ENCODE results near the gene FAM193B.
"Not testable (repeated sequence)": the region's sequence is repeated elsewhere in the genome, so short reads cannot be mapped to it uniquely, and the experiment has no call there.

FAM193B gene

DNA sequence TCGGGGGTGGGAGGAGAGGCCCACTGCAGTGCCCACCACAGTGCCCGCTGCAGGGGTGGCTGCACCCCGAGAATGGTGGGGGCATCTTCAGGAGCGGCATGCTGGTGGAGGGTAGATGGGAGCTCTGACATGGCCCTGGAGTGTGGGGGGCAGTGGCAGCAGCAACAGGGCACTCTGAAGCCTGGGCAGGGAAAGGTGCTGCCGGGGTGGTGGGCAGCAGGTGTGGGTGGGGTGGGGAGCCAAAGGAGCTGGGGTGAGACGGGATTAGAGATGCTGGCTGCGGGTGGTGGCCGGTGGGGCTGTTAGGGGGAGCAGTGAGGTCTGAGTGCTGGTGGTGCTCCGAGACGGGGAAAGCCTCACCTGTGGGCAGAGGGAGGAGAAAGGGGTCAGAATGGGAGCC is 18.0 kb downstream of the FAM193B start:
- no peak for FAIRE-seq

GRCh38 chr5:177535125-177535524 is 19.2 kb downstream of the FAM193B start:
- FAIRE-seq: no peak

DNA sequence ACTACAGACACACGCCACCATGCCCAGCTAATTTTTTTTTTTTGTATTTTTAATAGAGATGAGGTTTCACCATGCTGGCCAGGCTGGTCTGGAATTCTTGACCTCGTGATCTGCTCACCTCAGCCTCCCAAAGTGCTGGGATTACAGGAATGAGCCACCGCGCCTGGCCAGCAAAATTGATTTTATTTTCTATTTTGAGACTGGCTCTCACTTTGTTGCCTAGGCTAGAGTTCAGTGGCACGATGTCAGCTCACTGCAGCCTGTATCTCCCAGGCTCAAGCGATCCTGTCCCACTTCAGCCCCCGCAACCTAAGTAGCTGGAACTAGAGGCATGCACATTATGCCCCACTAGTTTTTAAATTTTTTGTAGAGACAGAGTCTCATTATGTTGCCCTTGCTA is 19.9 kb downstream of the FAM193B start:
- not testable (repeated sequence) for FAIRE-seq

DNA sequence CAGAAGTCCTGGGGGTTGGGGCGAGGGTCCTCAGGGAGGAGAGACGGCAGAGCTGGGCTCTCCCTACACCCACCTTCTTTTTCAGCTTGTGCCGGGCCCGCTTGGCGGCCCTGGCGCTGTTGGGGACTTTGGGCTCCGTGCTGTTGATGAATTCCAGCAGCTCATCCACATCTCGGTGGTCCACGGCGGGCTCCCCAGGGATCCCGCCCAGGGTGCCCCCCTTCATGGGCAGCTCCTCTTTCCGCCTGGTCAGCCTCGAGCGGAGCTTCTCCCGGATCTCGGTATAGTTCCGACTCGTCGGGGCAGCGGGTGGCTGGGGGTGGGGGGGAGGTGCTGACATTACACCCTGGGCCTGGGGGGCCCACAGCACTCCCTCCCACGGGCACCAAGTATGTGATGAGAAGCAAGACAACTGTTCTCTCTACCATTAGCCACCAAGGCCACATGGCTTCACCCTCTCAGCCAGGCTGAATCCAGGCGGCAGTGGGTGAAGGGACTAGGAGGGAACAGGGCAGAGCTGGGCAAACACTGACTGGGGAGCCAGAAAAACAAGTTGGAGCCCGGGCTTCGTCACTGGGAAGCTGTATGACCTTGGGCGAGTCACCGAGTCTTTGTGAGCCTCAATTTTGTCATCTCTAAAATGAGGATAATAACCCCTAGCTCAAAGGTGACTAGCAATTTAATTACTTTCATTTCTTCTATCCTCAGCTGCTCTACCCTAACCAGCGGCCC is 23.0 kb downstream of the FAM193B start:
- FAIRE-seq: no peak

GRCh38 chr5:177530638-177531037 is 23.7 kb downstream of the FAM193B start:
- FAIRE-seq: no peak

DNA sequence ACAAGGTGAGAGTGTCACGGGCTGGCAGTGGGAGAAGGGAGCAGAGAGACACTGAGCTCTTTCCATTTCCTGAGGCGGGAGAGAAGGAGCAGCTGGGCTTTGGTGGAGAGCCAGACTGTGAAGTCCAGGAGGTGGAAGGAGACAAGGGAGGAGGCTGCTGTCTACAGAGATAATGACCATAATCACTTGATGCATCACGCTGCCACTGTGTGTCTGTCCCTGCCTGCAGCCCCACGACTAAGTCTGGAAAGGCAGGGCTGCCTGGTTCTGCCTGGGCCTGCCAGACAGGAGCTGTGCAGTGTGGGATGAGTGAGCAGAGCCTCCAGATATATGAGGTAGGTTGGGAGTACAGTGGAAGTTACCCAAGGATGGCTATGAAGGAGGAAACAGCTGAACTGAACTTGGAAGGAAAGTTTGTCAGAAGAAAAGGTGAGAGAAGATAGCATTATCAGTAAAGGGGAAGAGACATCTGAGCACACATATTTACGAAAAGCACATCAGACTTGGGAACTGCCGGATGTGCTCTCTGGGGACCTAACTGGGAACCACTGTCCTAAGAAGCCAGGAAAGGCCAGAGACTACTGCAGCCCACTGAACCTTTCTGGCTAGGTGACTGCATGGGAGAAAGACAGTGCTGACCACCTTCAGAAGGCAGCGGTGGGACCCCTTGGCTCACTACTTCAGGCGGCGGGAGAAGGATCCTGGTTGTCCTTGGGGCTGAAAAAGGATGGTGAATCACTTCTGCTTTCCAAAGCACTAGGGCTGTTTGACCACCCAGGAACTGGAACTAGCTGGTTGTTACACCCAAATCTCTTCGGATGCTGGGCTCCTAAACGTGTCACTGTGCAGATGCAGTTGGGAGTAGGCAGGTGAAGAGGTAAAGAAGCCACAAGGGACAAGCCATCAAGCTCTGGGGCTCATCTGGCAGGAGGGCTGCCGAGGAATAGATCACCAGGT is 24.8 kb downstream of the FAM193B start:
- no peak for FAIRE-seq

DNA sequence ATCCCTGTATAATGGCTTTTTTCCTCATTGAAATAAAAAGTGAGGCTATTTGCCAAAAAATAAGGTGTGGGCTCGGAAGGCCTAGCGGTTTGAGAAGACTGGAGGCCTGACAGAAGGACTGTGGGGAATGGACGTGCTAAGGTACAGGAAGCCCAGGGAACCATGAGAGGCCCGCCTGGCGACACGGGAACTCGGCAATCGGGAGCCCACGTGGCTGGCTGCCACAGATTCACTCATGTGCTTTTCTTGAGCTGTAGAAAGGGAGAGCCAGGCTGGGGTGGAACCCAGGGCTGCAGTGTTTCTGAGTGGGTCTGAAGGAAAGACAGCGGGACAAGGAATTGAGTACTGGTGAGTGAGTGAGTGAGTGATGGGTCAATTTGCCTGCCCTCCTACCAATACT is 25.7 kb downstream of the FAM193B start:
- FAIRE-seq: no peak

DNA sequence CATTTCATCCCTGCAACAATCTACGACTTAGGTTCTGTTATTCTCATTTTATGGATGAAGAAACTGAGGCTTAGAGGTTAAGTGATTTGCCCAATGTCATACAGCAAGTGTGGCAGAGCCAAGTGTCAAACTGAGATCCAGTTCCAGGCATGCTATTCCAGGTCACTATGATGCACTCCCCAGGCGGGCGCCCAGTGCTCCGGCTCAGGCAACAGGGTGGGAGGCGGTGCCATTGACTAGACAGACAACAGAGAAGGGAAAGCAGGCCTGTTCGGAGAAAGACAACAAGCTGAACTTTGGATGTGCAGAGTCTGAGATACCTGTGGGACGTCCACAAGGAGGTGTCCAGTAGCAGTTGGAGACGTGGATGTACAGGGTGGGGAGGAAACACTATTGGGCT is 26.8 kb downstream of the FAM193B start:
- no peak for FAIRE-seq

DNA sequence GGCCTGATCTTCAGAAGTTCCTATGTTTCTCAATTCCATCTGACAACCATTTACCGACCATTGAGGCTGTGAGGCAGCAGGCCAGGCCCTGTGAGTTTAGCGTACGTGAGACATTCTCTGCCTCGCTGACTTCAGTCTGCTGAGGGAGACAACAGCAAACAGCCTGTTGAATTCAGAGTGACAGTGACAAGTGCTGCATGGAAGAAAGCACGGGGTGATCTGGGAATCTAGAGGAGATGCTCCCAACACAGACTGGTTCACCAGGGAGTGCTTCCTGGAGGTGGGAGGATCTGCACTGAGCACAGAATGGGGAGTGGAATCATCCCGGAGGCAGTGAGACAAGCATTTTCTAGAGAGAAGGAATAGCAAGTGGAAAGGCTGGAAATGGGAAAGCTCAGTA is 27.6 kb downstream of the FAM193B start:
- no peak for FAIRE-seq

DNA sequence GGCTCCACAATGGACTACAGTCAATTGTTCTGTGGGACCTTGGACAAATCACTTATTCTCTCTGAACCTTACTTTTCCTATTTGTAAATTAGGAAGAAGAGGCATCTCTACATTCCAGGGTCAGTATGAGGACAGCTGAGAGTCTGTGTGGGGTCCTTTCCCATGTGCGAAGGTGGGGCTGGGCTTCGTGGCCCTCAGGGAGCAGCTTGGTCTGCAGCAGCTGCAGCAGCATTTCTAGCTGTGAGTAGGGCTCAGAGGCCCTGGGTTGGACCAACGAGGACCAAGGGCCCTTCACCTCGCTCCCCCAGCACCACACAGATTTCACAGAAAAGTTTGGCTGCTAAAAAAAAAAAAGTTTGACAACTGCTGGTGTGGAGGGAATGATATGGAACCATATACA is 28.2 kb downstream of the FAM193B start:
- no peak for FAIRE-seq

GRCh38 chr5:177524941-177525655 is 29.3 kb downstream of the FAM193B start:
- no peak for FAIRE-seq

- no peak for FAIRE-seq
Measured at GRCh38 chr5:177524539-177524900, 29.8 kb downstream of the FAM193B start.

DNA sequence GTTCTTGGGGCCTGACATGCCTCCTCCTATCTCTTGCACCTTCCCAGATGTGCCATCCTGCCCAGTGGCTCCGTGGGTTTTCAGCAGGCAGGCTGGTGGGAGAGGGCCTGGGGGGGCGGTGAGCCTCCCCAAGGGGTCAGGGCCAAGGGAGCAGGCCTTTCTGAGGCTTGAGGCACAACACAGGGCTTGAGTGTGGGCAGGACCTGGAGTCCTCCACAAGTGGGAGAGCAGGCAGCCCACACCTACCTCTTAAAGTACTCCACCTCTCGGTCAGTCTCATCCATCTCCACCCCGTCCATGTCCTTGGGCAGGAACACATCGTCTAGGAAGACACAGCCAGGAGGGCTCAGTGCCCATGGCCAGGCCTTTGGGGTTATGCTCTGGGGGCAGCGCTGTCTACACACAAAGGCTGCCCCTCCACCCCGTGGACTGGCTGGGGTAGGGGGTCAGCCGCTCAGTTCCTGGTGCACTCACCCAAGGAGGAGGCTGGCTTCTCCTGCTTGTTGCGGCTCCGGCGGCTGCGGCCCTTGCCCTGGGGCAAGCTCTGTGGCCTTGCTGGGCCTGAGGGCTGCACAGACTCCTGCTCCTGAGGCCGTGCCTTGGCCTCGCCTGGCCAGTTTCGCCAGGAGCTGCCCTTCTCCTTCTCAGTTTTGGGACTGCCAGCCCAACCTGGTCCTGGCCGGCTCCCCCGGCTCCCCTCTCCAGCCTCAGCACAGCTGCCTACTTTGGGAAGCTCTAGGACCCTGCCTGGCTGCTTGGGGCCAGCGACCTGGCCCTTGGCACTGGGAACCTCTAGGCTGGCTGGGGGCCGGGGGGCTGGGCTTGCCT is 30.4 kb downstream of the FAM193B start:
- no peak for FAIRE-seq

DNA sequence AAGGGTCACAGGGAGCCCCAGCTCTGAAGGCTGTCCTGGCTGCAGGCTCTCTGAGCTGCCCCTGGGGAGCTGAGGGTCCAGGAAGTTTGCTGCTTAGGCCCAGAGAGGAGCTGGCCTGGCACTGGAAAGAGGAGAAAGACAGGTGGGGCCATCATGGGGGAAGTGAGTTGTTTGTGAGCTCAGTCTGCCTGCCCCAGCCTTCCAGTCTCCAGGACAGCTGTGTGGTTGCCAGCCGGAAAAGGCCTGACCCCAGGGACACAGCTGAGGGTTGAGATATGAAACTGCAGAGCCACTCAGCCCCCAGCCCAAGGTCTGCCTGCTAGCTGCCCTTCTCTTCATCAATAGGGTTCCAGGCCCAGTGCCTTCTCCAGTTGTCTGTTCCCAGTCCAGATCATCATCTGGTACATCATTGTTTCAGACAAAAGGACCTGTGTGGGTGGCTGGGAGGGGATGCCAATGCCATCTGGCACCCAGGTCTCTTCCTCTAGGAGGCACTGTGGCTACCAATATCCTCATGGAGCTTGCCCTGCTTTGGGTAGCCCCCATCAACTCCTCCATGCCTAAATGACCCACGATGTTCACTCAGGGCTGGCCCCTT is 33.3 kb downstream of the FAM193B start:
- no peak for FAIRE-seq

- FAIRE-seq: no peak
Measured at GRCh38 chr5:177520271-177520670, 34.1 kb downstream of the FAM193B start.

DNA sequence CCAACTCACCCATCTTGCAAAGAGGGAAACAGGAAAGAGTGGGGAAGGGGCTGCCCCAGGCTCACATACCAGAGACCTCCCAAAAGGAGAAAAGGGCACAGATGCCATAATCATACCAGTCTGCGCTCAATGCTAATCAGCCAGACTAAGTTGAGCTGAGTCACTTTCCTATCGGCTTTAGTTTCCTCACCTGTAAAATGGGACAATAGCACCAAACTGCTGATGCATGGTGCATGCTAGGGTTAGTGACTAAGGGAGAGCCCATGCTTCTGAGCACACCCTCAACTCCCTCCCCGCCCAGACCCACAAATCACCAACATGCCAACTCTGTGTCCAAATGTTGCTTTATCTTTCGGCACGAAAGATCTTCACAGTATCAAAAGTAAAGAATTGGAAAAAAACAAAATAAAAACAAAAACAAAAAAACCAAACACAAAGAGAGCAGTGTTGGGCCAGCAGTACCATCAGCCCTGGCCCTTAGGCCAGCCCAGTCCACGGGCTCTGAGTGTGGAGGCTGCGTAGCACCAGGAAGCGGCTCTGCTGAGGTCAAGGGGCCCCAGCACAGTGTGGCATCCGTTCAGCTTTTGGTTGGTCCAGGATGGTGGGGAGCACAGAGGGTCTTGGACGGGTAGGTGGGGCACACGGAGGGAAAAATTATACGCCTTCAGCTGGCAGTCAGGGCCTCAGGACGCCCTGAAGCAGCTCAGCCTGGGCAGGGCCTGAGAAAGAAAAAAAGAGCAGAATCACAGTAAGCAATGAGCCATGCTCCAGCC is 34.7 kb downstream of the FAM193B start:
- FAIRE-seq: no peak

DNA sequence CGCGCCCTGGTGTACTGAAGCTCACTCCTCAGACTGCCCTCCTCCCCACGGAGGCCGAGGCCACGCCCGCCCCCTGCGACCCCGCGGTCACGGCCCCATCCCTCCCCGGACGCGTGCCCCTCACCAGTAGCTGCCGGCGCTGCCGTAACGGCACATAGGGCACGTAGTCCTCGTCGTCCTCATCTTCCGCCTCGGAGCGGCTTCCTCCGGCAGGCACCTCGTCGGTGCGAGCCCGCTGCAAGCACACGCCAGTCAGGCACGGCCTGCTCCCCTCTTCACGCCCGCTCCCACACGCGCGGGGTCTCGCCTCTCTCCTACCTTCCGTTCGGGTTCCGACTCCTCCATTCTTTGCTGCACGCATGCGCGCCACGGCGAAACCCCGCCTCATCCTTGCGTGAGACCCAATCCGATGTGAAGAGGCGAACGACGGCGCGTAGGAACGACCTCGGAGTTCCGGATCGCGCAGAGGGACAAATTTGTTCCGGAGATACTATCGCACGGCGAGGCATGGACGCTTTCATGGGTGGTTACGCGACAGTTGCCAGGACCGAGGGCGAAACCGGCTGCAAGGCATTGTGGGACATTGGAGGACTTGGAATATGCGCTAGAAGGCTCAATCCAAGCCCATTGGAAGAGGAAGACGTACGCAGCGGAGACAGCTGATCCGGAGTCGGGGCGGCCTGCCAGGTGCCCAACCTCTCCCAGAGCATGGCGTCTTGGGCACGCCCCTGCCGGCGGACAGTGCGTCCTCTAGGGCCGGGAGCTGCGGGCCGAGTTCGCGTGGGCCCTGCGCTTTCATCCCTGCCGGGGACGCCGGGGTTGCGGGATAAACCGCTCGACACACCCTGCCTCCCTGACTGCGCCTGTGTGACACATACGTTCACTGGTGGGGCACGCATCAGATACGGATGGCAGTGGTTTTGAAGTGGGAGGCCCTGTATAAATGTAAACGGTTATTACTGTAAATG is 37.5 kb downstream of the FAM193B start, which contains the start of gene DDX41:
DDX41 (minus strand) TSS at position 361 of the 968 bp plus-strand sequence; CDS start at position 345, 16 bp downstream.
- peak; percentile 97 for FAIRE-seq

DNA sequence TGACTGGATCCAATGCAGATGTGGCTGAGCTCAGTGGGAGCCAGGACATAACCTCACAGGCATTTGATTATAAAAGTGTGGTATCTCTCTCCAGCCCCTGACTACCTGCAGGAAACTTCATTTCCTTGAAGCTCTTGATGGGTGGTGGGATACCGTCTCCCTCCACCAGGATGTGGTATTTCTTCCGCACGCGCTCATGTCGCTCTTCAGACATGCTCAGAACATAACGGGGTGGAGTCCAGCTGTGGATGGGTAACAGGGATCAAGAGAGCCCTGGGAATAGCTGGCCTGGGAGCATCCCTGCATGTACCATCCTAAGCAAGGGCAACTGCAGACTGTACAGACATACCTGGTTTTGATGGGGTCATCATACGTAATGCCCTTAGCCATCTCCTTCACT is 38.8 kb downstream of the FAM193B start:
- FAIRE-seq: no peak

DNA sequence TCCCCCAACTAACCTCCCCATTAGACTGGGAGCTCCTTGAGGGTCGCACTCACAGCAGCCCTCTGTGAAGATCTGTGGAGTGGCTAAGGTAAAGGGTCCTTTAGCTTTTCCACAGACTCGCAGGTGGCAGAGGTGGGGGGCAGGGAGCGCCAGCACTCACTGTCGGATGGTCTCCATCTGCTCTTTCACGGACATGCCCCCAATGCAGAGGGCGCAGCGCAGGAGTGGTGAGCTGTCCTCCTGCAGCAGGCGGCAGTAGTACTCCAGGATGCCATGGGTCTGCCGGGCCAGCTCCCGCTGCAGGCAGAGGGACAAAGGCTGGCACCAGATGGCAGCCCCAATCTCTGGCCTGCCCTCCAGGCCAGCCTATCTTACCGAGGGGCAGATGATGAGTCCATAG is 39.8 kb downstream of the FAM193B start:
- FAIRE-seq: no peak

- FAIRE-seq: no peak
Measured at GRCh38 chr5:177513500-177513899, 40.9 kb downstream of the FAM193B start.

Data from endometrium (tissue), 2 donors.